K562 (cell line): Measurements from ENCODE around the gene ACOT7. TPM values are rescaled to one million over a fixed set of nuclear protein-coding genes. Genes with fewer than 3 reads are reported as not detected.

Source experiments
- ATAC-seq: fragments of 200-7000 bp; cut with Tn5 transposase; 3 replicates; pipeline ENCODE4 v1.9.1; 2020; ENCODE audit warnings: moderate library complexity
- BruUV-seq: library from RNA; stranded (reverse); fragments of 400-500 nt; replicated peaks from 2 replicates; lab custom pipeline; 2021; lab: Mats Ljungman, UMichigan
- CTCF ChIA-PET: fragments of 300-600 bp; formaldehyde crosslinking; extraction: SDS; loops from one replicate; lab custom pipeline; 2021; ENCODE audit warnings: low intra/inter-chr PET ratio; lab: Yijun Ruan, JAX
- POLR2A ChIA-PET: fragments of 300-600, 350-650 bp; sonication (Branson Sonifier 250); formaldehyde crosslinking; extraction: SDS; loops from one replicate; lab custom pipeline; 2021; ENCODE audit warnings: antibody characterized with exemption, inconsistent platforms; lab: Yijun Ruan, JAX
- DNase-seq, 4 experiments: peaks; one replicate each; pipeline versions ENCODE4 v3.0.0 to v3.0.0-alpha.2; 2011 to 2018; ENCODE audit warnings: low spot score in 3 of 4, mixed read lengths in 3 of 4; ENCODE audit errors: extremely low read depth in 1 of 4
- FAIRE-seq: peaks from 2 replicates; lab custom pipeline; 2011; peaks lifted over from hg19 to GRCh38; lab: Jason Lieb, UNC
- H2AFZ ChIP-seq: 2 replicates; pipeline ENCODE4 v1.6.0; 2011; ENCODE audit warnings: low read depth, low read length, control low read depth, inconsistent platforms
- H3K27ac ChIP-seq: fragments of 200-600 bp; 3 replicates; pipeline ENCODE4 v1.8.0; 2011; ENCODE audit warnings: low read depth, mild to moderate bottlenecking, control low read depth, inconsistent platforms, low read length, moderate library complexity, mixed read lengths; ENCODE audit errors: extremely low read depth
- H3K27me3 ChIP-seq, 2 experiments: fragments of 300-600 bp in 1 of 2; 2 replicates in 1 of 2; 3 replicates in 1 of 2; pipeline versions ENCODE4 v1.6.0 to v1.8.0; 2011; ENCODE audit warnings: inconsistent platforms in 2 of 2, low read length in 2 of 2, mild to moderate bottlenecking in 1 of 2, mixed read lengths in 1 of 2, moderate library complexity in 1 of 2; ENCODE audit not compliant: control insufficient read depth in 2 of 2, insufficient read depth in 2 of 2
- H3K36me3 ChIP-seq: fragments of 300-600 bp; 3 replicates; pipeline ENCODE4 v1.8.0; 2011; ENCODE audit warnings: mild to moderate bottlenecking, low read length, inconsistent platforms; ENCODE audit not compliant: control insufficient read depth, insufficient read depth
- H3K4me1 ChIP-seq, 2 experiments: fragments of 200-600 bp in 1 of 2; replicated peaks in 1 of 2; 2 replicates in 1 of 2; 3 replicates in 1 of 2; pipeline versions ENCODE4 v1.5.1 to v1.8.0; 2011; ENCODE audit warnings: inconsistent platforms in 2 of 2, low read length in 2 of 2, mild to moderate bottlenecking in 1 of 2, mixed read lengths in 1 of 2, moderate library complexity in 1 of 2; ENCODE audit not compliant: control insufficient read depth in 2 of 2, insufficient read depth in 2 of 2
- H3K4me2 ChIP-seq: 2 replicates; pipeline ENCODE4 v1.6.1; 2011; ENCODE audit warnings: low read length, control low read depth, inconsistent platforms, mixed read lengths; ENCODE audit not compliant: insufficient read depth
- H3K4me3 ChIP-seq: fragments of 200-600 bp; sonication (generic), shearing (Covaris generic); 2 replicates; pipeline ENCODE4 v1.5.1; 2016; ENCODE audit warnings: control low read depth, inconsistent platforms
- H3K79me2 ChIP-seq: fragments of 200-600 bp; 3 replicates; pipeline ENCODE4 v1.8.0; 2011; ENCODE audit warnings: low read length, inconsistent platforms; ENCODE audit not compliant: control insufficient read depth, insufficient read depth
- H3K9ac ChIP-seq, 2 experiments: 2 replicates each; pipeline versions ENCODE4 v1.6.0 to v1.6.1; 2011; ENCODE audit warnings: low read depth in 2 of 2, low read length in 2 of 2, control low read depth in 1 of 2, inconsistent platforms in 1 of 2, mild to moderate bottlenecking in 1 of 2, mixed read lengths in 1 of 2; ENCODE audit not compliant: insufficient read depth in 1 of 2
- H3K9me1 ChIP-seq: one replicate; pipeline ENCODE4 v1.6.0; 2011; ENCODE audit warnings: inconsistent platforms, mild to moderate bottlenecking, low read length, moderate library complexity; ENCODE audit not compliant: control insufficient read depth, insufficient read depth
- H3K9me3 ChIP-seq: replicated peaks from 2 replicates; pipeline ENCODE4 v1.5.1; 2011; ENCODE audit warnings: low read depth, low read length, inconsistent platforms; ENCODE audit not compliant: control insufficient read depth, insufficient read depth
- H4K20me1 ChIP-seq: replicated peaks from 2 replicates; pipeline ENCODE4 v1.6.1; 2011; ENCODE audit warnings: low read length, inconsistent platforms, mixed read lengths; ENCODE audit not compliant: control insufficient read depth, insufficient read depth
- KLF6 ChIP-seq: fragments of 250-450 bp; sonication (Bioruptor Pico); IDR thresholded peaks from 2 replicates; pipeline ENCODE4 v1.4.0; 2020; ENCODE audit warnings: mild to moderate bottlenecking, moderate library complexity, borderline replicate concordance
- WGBS: fragments of 100-300 bp; shearing (Covaris generic); methylation state at CpG from one replicate; pipeline ENCODE4 v1.1.6; 2016; ENCODE audit warnings: low coverage, mixed read lengths; ENCODE audit not compliant: insufficient coverage; ENCODE audit errors: missing lambda C conversion rate; 5-methylcytosine and 5-hydroxymethylcytosine counted together
- in situ Hi-C: fragments of 300-500 bp; cut with MboI; formaldehyde crosslinking; loops from 4 replicates; pipeline ENCODE4 v1.15.0; 2018; ENCODE audit warnings: inconsistent platforms, mixed read lengths
- intact Hi-C: fragments of 100-400 bp; cut with micrococcal nuclease; formaldehyde crosslinking; loops from 2 replicates; pipeline ENCODE4 v1.14.2; 2022
- polyA plus RNA-seq, 8 experiments: library from polyadenylated mRNA; depleted of rRNA in 4 of 8; stranded (reverse) in 5 of 8; unstranded in 3 of 8; fragments of >200 nt; fragmentation: Nextera tagmentation in 2 of 8; fragmentation: Illumina TruSeq in 1 of 8; extraction: Ambion mirVana in 2 of 8; extraction: Trizol in 1 of 8; gene quantifications; 2 replicates each; pipeline versions ENCODE4 v1.2.1 to v1.2.3, GENCODE V29; 2011 to 2014; ENCODE audit warnings: inconsistent platforms in 1 of 8, missing spikeins in 1 of 8
- total RNA-seq, 7 experiments: library from RNA; depleted of rRNA in 6 of 7; stranded (reverse); fragments of >200 nt in 6 of 7; fragmentation: Illumina TruSeq in 2 of 7; extraction: Trizol in 2 of 7; gene quantifications; 2 replicates each; pipeline versions ENCODE4 v1.2.1 to v1.2.3, GENCODE V29; 2011 to 2021; ENCODE audit warnings: low replicate concordance in 1 of 7
- TF ChIP-seq, protein P1 (sequence below), 3 experiments: fragments of 200-800 bp in 1 of 3; sonication (Bioruptor generic) in 1 of 3; sonication (generic) in 1 of 3; formaldehyde crosslinking in 1 of 3; IDR thresholded peaks; 2 replicates each; pipeline versions ENCODE4 v1.6.1 to v1.8.0; 2016 to 2022; ENCODE audit warnings: mild to moderate bottlenecking in 2 of 3, missing compliant biosample characterization in 2 of 3, missing genetic modification characterization in 2 of 3, missing genetic modification reagents in 1 of 3

ACOT7 gene
- total and polyA plus RNA-seq, 9 of the 15 experiments (the other 6 are each of a cell fraction or from before 2014, with no cell fraction given): 7.0 to 92.6 (median 37.2) TPM

DNA sequence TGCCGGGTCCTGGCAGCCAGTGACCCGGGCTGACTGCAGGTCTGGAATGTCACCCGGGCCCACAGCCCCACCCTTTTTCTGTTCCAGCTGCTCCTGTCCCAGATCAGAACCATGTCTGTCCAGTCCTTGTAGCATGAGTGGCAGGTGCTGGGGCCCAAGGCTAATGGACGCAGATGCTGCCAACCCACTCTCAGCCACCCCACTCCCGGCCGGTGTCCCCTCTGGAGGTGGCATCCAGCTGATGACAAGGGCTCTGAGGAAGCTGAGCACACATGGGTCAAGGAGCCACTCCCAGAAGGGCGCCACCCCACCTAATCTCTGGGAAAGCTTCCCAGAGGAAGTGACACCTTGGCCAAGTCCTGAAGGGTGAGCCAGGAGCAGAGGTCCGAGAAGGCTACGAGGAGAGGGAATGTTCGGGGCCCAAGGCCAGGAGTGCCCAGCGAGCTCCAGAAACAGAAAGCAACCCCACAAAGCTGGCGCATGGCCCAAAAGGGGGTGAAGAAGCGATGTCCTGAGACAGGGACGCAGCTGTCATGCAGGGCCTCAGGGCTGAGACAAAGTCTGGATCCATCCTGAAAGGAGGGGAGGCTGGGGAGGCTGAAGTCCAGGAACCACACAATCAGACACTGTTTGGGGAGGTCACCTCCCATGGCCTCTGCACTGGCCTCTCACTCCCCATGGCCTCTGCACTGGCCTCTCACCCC, 39.5 kb downstream of the ACOT7 start:
- Histone ChIP-seq H4K20me1 (peaks cover 14% of the 10 kb centered on the region; the same call in 1 of the 2 replicates), H3K4me3 (no peak overlapping the region)
- POLR2A ChIA-PET: interaction anchor here (0.6 to 1.4 kb wide), 4 partner anchors 38 to 708 kb away, joined by 3 read pairs; no protein-coding TSS in a partner anchor
- TF ChIP-seq, protein P1, sequence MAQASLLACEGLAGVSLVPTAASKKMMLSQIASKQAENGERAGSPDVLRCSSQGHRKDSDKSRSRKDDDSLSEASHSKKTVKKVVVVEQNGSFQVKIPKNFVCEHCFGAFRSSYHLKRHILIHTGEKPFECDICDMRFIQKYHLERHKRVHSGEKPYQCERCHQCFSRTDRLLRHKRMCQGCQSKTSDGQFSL (CRISPR knock-in tag; IDR thresholded peaks at IDR 0.05): peak; percentile 90
- TF ChIP-seq, protein P1 (tag; IDR thresholded peaks at IDR 0.05): 0 out of 4 replicates have a peak, but pooled peaks of 1 of the 2 experiments have one; percentile 81
- TF ChIP-seq KLF6 (CRISPR knock-in tag): no peak
- TF ChIP-seq, all 486 proteins: peak for 1
- peak overlapping the region in 1 of 2 experiments; percentile 41; a peak in 2 of 4 replicates for H3K9ac ChIP-seq
- CTCF ChIA-PET: interaction anchor here (0.6 kb wide), 1 partner anchor 27 kb away, joined by 3 read pairs; no protein-coding TSS in a partner anchor
- FAIRE-seq: no peak
- intact Hi-C loops (no loop called here), in situ Hi-C loops (no loop called here)
- peaks cover 9 to 68% of the 10 kb centered on the region in 2 experiments for H3K4me1 ChIP-seq
- H3K79me2 ChIP-seq: peaks cover 3% of the 10 kb centered on the region; the same call in 1 of the 3 replicates
- no peak overlapping the region for H3K27ac ChIP-seq
- ATAC-seq: no peak
- no TSS peak for BruUV-seq
- H3K9me3 ChIP-seq: no peaks in the 10 kb centered on the region
- H3K27me3 ChIP-seq: no peaks in the 10 kb centered on the region
- H3K36me3 ChIP-seq: no peaks in the 10 kb centered on the region
- no peaks in the 10 kb centered on the region for H3K9me1 ChIP-seq
- peak in 2 of 4 experiments; percentile 57 to 65 for DNase-seq
- H3K4me2 ChIP-seq: no peak overlapping the region
- WGBS: 68% methylated on average over 14 of the region's 14 CpGs
- H2AFZ ChIP-seq: no peak overlapping the region
